GM12878 (cell line): ENCODE results near the gene TNF. TPM values are rescaled to one million over a fixed set of nuclear protein-coding genes. Genes with fewer than 3 reads are reported as not detected.

Experiments used
- ATAC-seq: fragments of 200-7000 bp; cut with Tn5 transposase; 3 replicates; pipeline ENCODE4 v1.9.1; 2020; ENCODE audit warnings: mild to moderate bottlenecking, moderate library complexity
- BruUV-seq: library from RNA; stranded (reverse); fragments of 400-500 nt; replicated peaks from 2 replicates; lab custom pipeline; 2021; lab: Mats Ljungman, UMichigan
- CTCF ChIA-PET: fragments of 300-600 bp; sonication (Branson Sonifier 250); formaldehyde crosslinking; extraction: SDS; loops from one replicate; lab custom pipeline; 2021; ENCODE audit warnings: inconsistent platforms; lab: Yijun Ruan, JAX
- POLR2A ChIA-PET: fragments of 350-600 bp; formaldehyde crosslinking; extraction: SDS; loops from one replicate; lab custom pipeline; 2021; ENCODE audit warnings: inconsistent platforms; lab: Charles Lee
- RAD21 ChIA-PET: fragments of 300-600 bp; sonication (Branson Sonifier 250); formaldehyde crosslinking; loops from one replicate; lab custom pipeline; 2023; ENCODE audit warnings: antibody characterized with exemption; ENCODE audit not compliant: unreplicated experiment; lab: Charles Lee
- SMC1A ChIA-PET: fragments of 300-600 bp; sonication (Branson Sonifier 250); formaldehyde crosslinking; loops from one replicate; lab custom pipeline; 2023; ENCODE audit not compliant: unreplicated experiment, uncharacterized antibody; lab: Charles Lee
- DNase-seq: peaks from one replicate; pipeline ENCODE4 v3.0.0-alpha.2; 2011; ENCODE audit warnings: low read depth, low spot score
- FAIRE-seq: peaks from 3 replicates; lab custom pipeline; 2011; peaks lifted over from hg19 to GRCh38; lab: Jason Lieb, UNC
- H2AFZ ChIP-seq: 2 replicates; pipeline ENCODE4 v1.6.0; 2011; ENCODE audit warnings: low read depth, low read length, control low read depth; ENCODE audit not compliant: control insufficient read depth
- H3K27ac ChIP-seq: 2 replicates; pipeline ENCODE4 v1.5.1; 2011; ENCODE audit warnings: control low read depth; ENCODE audit not compliant: control insufficient read depth, insufficient read depth
- H3K27me3 ChIP-seq, 2 experiments: replicated peaks in 1 of 2; 2 replicates each; pipeline versions ENCODE4 v1.6.0 to v1.6.1; 2011; ENCODE audit warnings: low read length in 1 of 2; ENCODE audit not compliant: control insufficient read depth in 2 of 2, insufficient read depth in 2 of 2
- H3K36me3 ChIP-seq, 2 experiments: 2 replicates each; pipeline ENCODE4 v1.5.1; 2011; ENCODE audit warnings: low read length in 1 of 2; ENCODE audit not compliant: control insufficient read depth in 2 of 2, insufficient read depth in 2 of 2
- H3K4me1 ChIP-seq: 2 replicates; pipeline ENCODE4 v1.6.1; 2011; ENCODE audit warnings: mild to moderate bottlenecking, low read length, moderate library complexity, mixed read lengths; ENCODE audit not compliant: control insufficient read depth, insufficient read depth
- H3K4me2 ChIP-seq: 2 replicates; pipeline ENCODE4 v1.6.0; 2011; ENCODE audit warnings: control low read depth; ENCODE audit not compliant: control insufficient read depth, insufficient read depth
- H3K4me3 ChIP-seq: fragments of 200-600 bp; sonication (generic); 2 replicates; pipeline ENCODE4 v1.5.1; 2016
- H3K79me2 ChIP-seq: 2 replicates; pipeline ENCODE4 v1.6.0; 2011; ENCODE audit warnings: low read length; ENCODE audit not compliant: control insufficient read depth, insufficient read depth
- H3K9ac ChIP-seq: 2 replicates; pipeline ENCODE4 v1.8.0; 2011; ENCODE audit warnings: low read length, control low read depth, mixed read lengths; ENCODE audit not compliant: control insufficient read depth, insufficient read depth
- H3K9me3 ChIP-seq: replicated peaks from 3 replicates; pipeline ENCODE4 v1.5.1; 2011; ENCODE audit warnings: mild to moderate bottlenecking, low read length; ENCODE audit not compliant: control insufficient read depth, insufficient read depth
- H4K20me1 ChIP-seq: 2 replicates; pipeline ENCODE4 v1.6.0; 2011; ENCODE audit not compliant: control insufficient read depth, insufficient read depth
- ATF2 ChIP-seq: IDR thresholded peaks from 2 replicates; pipeline ENCODE4 v1.6.1; 2012; ENCODE audit warnings: low read length, inconsistent platforms
- CBFB ChIP-seq: IDR thresholded peaks from 2 replicates; pipeline ENCODE4 v1.6.1; 2016; ENCODE audit warnings: antibody characterized with exemption, low read depth
- CEBPB ChIP-seq, 2 experiments: fragments of 150-350 bp in 1 of 2; IDR thresholded peaks; 2 replicates each; pipeline ENCODE4 v1.6.1; 2012 to 2014; ENCODE audit warnings: low read depth in 2 of 2, low read length in 2 of 2, borderline replicate concordance in 1 of 2, inconsistent platforms in 1 of 2
- CHD2 ChIP-seq: IDR thresholded peaks from 2 replicates; pipeline ENCODE4 v1.6.1; 2011; ENCODE audit warnings: low read depth, low read length, improper control_type of control experiment, borderline replicate concordance
- CREB1 ChIP-seq: IDR thresholded peaks from 2 replicates; pipeline ENCODE4 v1.6.1; 2012; ENCODE audit warnings: low read depth, mild to moderate bottlenecking, inconsistent platforms
- CREM ChIP-seq: IDR thresholded peaks from 2 replicates; pipeline ENCODE4 v1.6.1; 2014; ENCODE audit warnings: antibody characterized with exemption, low read depth
- EED ChIP-seq: sonication (generic); IDR thresholded peaks from 2 replicates; pipeline ENCODE4 v1.6.1; 2016; ENCODE audit warnings: antibody characterized with exemption, low read depth
- FOXM1 ChIP-seq: IDR thresholded peaks from 2 replicates; pipeline ENCODE4 v1.6.1; 2012; ENCODE audit warnings: low read depth, mild to moderate bottlenecking, inconsistent platforms, low read length, moderate library complexity
- HDGF ChIP-seq: fragments of 450-650 bp; IDR thresholded peaks from 2 replicates; pipeline ENCODE4 v1.6.1; 2016; ENCODE audit warnings: antibody characterized with exemption
- LARP7 ChIP-seq: fragments of 450-650 bp; IDR thresholded peaks from 2 replicates; pipeline ENCODE4 v1.6.1; 2017; ENCODE audit warnings: mild to moderate bottlenecking
- NBN ChIP-seq: fragments of 450-650 bp; IDR thresholded peaks from 2 replicates; pipeline ENCODE4 v1.6.1; 2016
- NFXL1 ChIP-seq: fragments of 450-650 bp; IDR thresholded peaks from 2 replicates; pipeline ENCODE4 v1.6.1; 2017; ENCODE audit warnings: antibody characterized with exemption, mild to moderate bottlenecking, borderline replicate concordance
- NR2F1 ChIP-seq: fragments of 450-650 bp; conservative IDR thresholded peaks from 2 replicates; pipeline ENCODE4 v1.6.1; 2017; ENCODE audit warnings: mild to moderate bottlenecking
- RELB ChIP-seq: fragments of 450-650 bp; IDR thresholded peaks from 2 replicates; pipeline ENCODE4 v1.6.1; 2017; ENCODE audit warnings: low read depth, mild to moderate bottlenecking, moderate library complexity
- RUNX3 ChIP-seq: IDR thresholded peaks from 2 replicates; pipeline ENCODE4 v1.6.1; 2012; ENCODE audit warnings: low read length, inconsistent platforms
- SIN3A ChIP-seq: IDR thresholded peaks from 2 replicates; pipeline ENCODE4 v1.6.1; 2012; ENCODE audit warnings: low read depth, low read length, improper control_type of control experiment
- SIX5 ChIP-seq: IDR thresholded peaks from 2 replicates; pipeline ENCODE4 v1.6.1; 2011; ENCODE audit warnings: mild to moderate bottlenecking, low read depth, low read length, moderate library complexity; ENCODE audit not compliant: severe bottlenecking
- TCF7 ChIP-seq: IDR thresholded peaks from 2 replicates; pipeline ENCODE4 v1.6.1; 2014; ENCODE audit warnings: antibody characterized with exemption, borderline replicate concordance
- USF1 ChIP-seq: IDR thresholded peaks from 2 replicates; pipeline ENCODE4 v1.6.1; 2011; ENCODE audit warnings: borderline replicate concordance, low read depth, mild to moderate bottlenecking, moderate library complexity, mixed read lengths, low read length; ENCODE audit not compliant: insufficient read depth; ENCODE audit errors: extremely low read length
- ZNF207 ChIP-seq: fragments of 450-650 bp; IDR thresholded peaks from 2 replicates; pipeline ENCODE4 v1.6.1; 2014; ENCODE audit warnings: antibody characterized with exemption, mild to moderate bottlenecking, borderline replicate concordance
- WGBS: methylation state at CpG from one replicate; pipeline ENCODE4 v1.1.6; 2016; ENCODE audit warnings: low lambda C conversion rate; ENCODE audit not compliant: insufficient replicate concordance, insufficient coverage; ENCODE audit errors: missing lambda C conversion rate; 5-methylcytosine and 5-hydroxymethylcytosine counted together
- in situ Hi-C: fragments of 300-500 bp; cut with MboI; formaldehyde crosslinking; loops from 9 replicates; pipeline ENCODE4 v1.14.3; 2018; ENCODE audit warnings: mixed read lengths
- intact Hi-C: fragments of 100-400 bp; cut with micrococcal nuclease; formaldehyde crosslinking; loops from one replicate; pipeline ENCODE4 v1.14.2; 2022; ENCODE audit not compliant: unreplicated experiment
- polyA plus RNA-seq, 11 experiments: library from polyadenylated mRNA; depleted of rRNA in 4 of 11; unstranded in 6 of 11; stranded (reverse) in 5 of 11; fragments of >200 nt; fragmentation: Nextera tagmentation in 4 of 11; fragmentation: Illumina TruSeq in 1 of 11; extraction: Ambion mirVana in 4 of 11; extraction: Trizol in 1 of 11; gene quantifications; 1 replicate in 1 of 11; 2 replicates in 10 of 11; pipeline versions ENCODE4 v1.2.1 to v1.2.3, GENCODE V29; 2011 to 2016; ENCODE audit warnings: inconsistent platforms in 2 of 11, missing spikeins in 2 of 11, low read depth in 1 of 11
- total RNA-seq, 4 experiments: library from RNA; depleted of rRNA in 3 of 4; stranded (reverse); fragments of >200 nt in 3 of 4; fragmentation: Illumina TruSeq in 1 of 4; extraction: Trizol in 1 of 4; gene quantifications; 2 replicates each; pipeline versions ENCODE4 v1.2.1 to v1.2.3, GENCODE V29; 2013 to 2021

TNF gene
- total and polyA plus RNA-seq, 10 of the 15 experiments (the other 5 are each of a cell fraction or from before 2014, with no cell fraction given) = 18.0 to 94.8 (median 61.9) TPM

GRCh38 chr6:31546958-31547726, 28.2 kb upstream of the TNF start, which contains the start of gene NFKBIL1:
Gene NFKBIL1 (plus strand): TSS chr6:31547608. CDS start chr6:31547695, 87 bp downstream.
- in situ Hi-C loops = loop anchor here (5.0 to 10.0 kb wide), 2 partner anchors 50 to 288 kb away; no protein-coding TSS in a partner anchor
- peak within 1 kb of the TSS; percentile 45 for H2AFZ ChIP-seq
- POLR2A ChIA-PET = interaction anchor here (0.5 to 8.5 kb wide), 17 partner anchors 13 to 1489 kb away, joined by 3 to 164 read pairs (median 4); partner anchors contain the start of genes CSNK2B, DXO, LST1 and LTA
- TF ChIP-seq CHD2 (peak; percentile 39; the same call in 1 of the 2 replicates), CBFB (no peak; the same call in 1 of the 2 replicates), RUNX3 (peak; percentile 62), CREB1 (peak; percentile 96), NFXL1 (no peak), RELB (peak; percentile 82), SIX5 (peak; percentile 96), CEBPB (IDR thresholded peaks at IDR 0.05; ENCODE audit: borderline replicate concordance in 1 of 2, low read depth in 2 of 2, low read length in 2 of 2) (0 out of 4 replicates have a peak, but pooled peaks of 1 of the 2 experiments have one; percentile 11), SIN3A (peak; percentile 72), TCF7 (no peak), HDGF (0 out of 2 replicates have a peak, but pooled peaks have one; percentile 43), LARP7 (no peak), CREM (peak; percentile 93), FOXM1 (0 out of 2 replicates have a peak, but pooled peaks have one; percentile 34), USF1 (no peak), EED (no peak), NBN (0 out of 2 replicates have a peak, but pooled peaks have one; percentile 59), NR2F1 (no peak), ZNF207 (no peak), ATF2 (no peak)

More at GRCh38 chr6:31546958-31547726, 28.2 kb upstream of the TNF start, which contains the start of gene NFKBIL1:
- no peaks in the 10 kb centered on the region for H4K20me1 ChIP-seq
- 1% methylated on average over 25 of the region's 25 CpGs for WGBS
- BruUV-seq = no TSS peak
- H3K9ac ChIP-seq = peak within 1 kb of the TSS; percentile 58
- DNase-seq (peak; percentile 89), ATAC-seq (peak; percentile 88), FAIRE-seq (peak; percentile 93)
- no peaks in the 10 kb centered on the region for H3K27me3 ChIP-seq
- H3K4me1 ChIP-seq = peaks cover 23% of the 10 kb centered on the region; the same call in 1 of the 2 replicates
- peak within 1 kb of the TSS; percentile 80 for H3K4me2 ChIP-seq
- intact Hi-C loops = loop anchor here (1.0 to 10.0 kb wide), 4 partner anchors 51 to 358 kb away; partner anchors contain the start of genes BAG6 and ZBTB12
- H3K36me3 ChIP-seq = no peaks in the 10 kb centered on the region; a peak in 1 of 4 replicates
- peak within 1 kb of the TSS; percentile 72 for H3K4me3 ChIP-seq
- ChIA-PET RAD21 (interaction anchor here (0.6 to 16.9 kb wide), 10 partner anchors 12 to 284 kb away, joined by 3 to 668 read pairs (median 5); partner anchors contain the start of genes BAG6, LST1, LTB and LY6G5C), SMC1A (interaction anchor here (0.6 to 34.7 kb wide), 7 partner anchors 9 to 284 kb away, joined by 3 to 1989 read pairs (median 5); partner anchors contain the start of genes AIF1, LST1, LTA and LTB), CTCF (interaction anchor here (0.8 to 34.8 kb wide), 9 partner anchors 10 to 286 kb away, joined by 3 to 2098 read pairs (median 4); partner anchors contain the start of genes HSPA1B, LST1, LTB and NCR3)
- H3K27ac ChIP-seq = peak within 1 kb of the TSS; percentile 64
- H3K9me3 ChIP-seq = no peaks in the 10 kb centered on the region
- H3K79me2 ChIP-seq = peaks cover 24% of the 10 kb centered on the region
